Measurements from ENCODE around the gene FAP. TPM values are rescaled to one million over a fixed set of nuclear protein-coding genes. Genes with fewer than 3 reads are reported as not detected.

The FAP gene
- total and polyA plus RNA-seq, 2 donors (not counting 3 experiments of a cell fraction or from before 2014, with no cell fraction given), result 1.1 TPM; not detected in 1

GRCh38 chr2:162215162-162215561 is 28.1 kb downstream of the FAP start:
- TF ChIP-seq MYC (IDR thresholded peaks at IDR 0.05; ENCODE audit: low read depth, low read length) (no peak), POLR2AphosphoS5 (IDR thresholded peaks at IDR 0.05; ENCODE audit: insufficient read depth, low read depth, low read length) (no peak), FOS (IDR thresholded peaks at IDR 0.05; ENCODE audit: borderline replicate concordance, insufficient read depth, low read length) (no peak), POLR2A (IDR thresholded peaks at IDR 0.05; ENCODE audit: low read depth, low read length) (no peak), JUN (IDR thresholded peaks at IDR 0.05; ENCODE audit: borderline replicate concordance, insufficient read depth, insufficient read length, low read depth) (no peak), EZH2 (IDR thresholded peaks at IDR 0.05; ENCODE audit: borderline replicate concordance, low read depth, low read length, severe bottlenecking) (no peak), GATA2 (IDR thresholded peaks at IDR 0.05; ENCODE audit: insufficient read depth, insufficient read length, low read depth, low read length) (no peak), MAX (IDR thresholded peaks at IDR 0.05; ENCODE audit: insufficient read depth, insufficient read length) (no peak), CTCF (IDR thresholded peaks at IDR 0.05; ENCODE audit: extremely low read depth in 1 of 2, insufficient read depth in 1 of 2, low read depth in 1 of 2, low read length in 2 of 2) (no peak)
- BruUV-seq (replicated peaks), result no TSS peak
- Histone ChIP-seq H3K9me3 (replicated peaks; ENCODE audit: control insufficient read depth, insufficient read depth, low read length) (no peaks in the 10 kb centered on the region), H3K4me1 (ENCODE audit: control insufficient read depth, extremely low read depth, insufficient read depth, low read length) (no peaks in the 10 kb centered on the region), H2AFZ (ENCODE audit: low read depth, low read length) (no peak overlapping the region), H3K9ac (replicated peaks; ENCODE audit: extremely low read depth, insufficient read depth, low read length) (no peak overlapping the region), H3K4me3 (replicated peaks in 1 of 3; ENCODE audit: insufficient read depth in 1 of 3, low read depth in 1 of 3, low read length in 3 of 3) (no peak overlapping the region), H3K36me3 (ENCODE audit: control insufficient read depth in 2 of 2, extremely low read depth in 1 of 2, insufficient read depth in 2 of 2, low read length in 2 of 2) (no peaks in the 10 kb centered on the region), H3K9me1 (replicated peaks; ENCODE audit: control insufficient read depth, extremely low read depth, insufficient read depth, low read length) (no peaks in the 10 kb centered on the region), H3K4me2 (ENCODE audit: insufficient read depth, low read length) (no peak overlapping the region), H3K79me2 (ENCODE audit: control insufficient read depth, insufficient read depth, low read length) (no peaks in the 10 kb centered on the region), H3K27ac (ENCODE audit: insufficient read depth, low read depth, low read length) (no peak overlapping the region), H4K20me1 (replicated peaks; ENCODE audit: control insufficient read depth, extremely low read depth, insufficient read depth, low read length) (no peaks in the 10 kb centered on the region), H3K27me3 (ENCODE audit: control insufficient read depth in 2 of 2, insufficient read depth in 2 of 2, low read length in 2 of 2) (no peaks in the 10 kb centered on the region)
- intact Hi-C loops (cut with micrococcal nuclease) (no loop called here), dilution Hi-C loops (cut with MboI; ENCODE audit: extremely low pct_ligation_motif_present, low sequenced_read_pairs) (no loop called here)
- FAIRE-seq, result no peak
- ChIA-PET POLR2A (no interaction called here), CTCF (interaction anchor here (1.4 to 4.0 kb wide), 3 partner anchors 59 to 86 kb away, joined by 4 to 29 read pairs (median 8); no protein-coding TSS in a partner anchor)
- no peak for DNase-seq (ENCODE audit: low read depth, low spot score)
